Tibial artery (tissue), 4 donors: ENCODE results near the gene PRR5L.

ENCODE experiments used
- DNase-seq, 2 donors: peaks; one replicate each; pipeline ENCODE4 v3.0.0-alpha.2; 2019
- H3K27ac ChIP-seq, 2 donors: fragments of 200-600 bp; sonication (generic) in 1 of 2; 1 replicate in 1 of 2; 2 replicates in 1 of 2; pipeline ENCODE4 v1.5.1; 2018 to 2019; ENCODE audit warnings: mild to moderate bottlenecking in 1 of 2
- H3K27me3 ChIP-seq, 2 donors: fragments of 200-600 bp; sonication (generic) in 1 of 2; one replicate each; pipeline versions ENCODE4 v1.5.1 to v1.6.0; 2016 to 2019
- H3K36me3 ChIP-seq, 3 donors: fragments of 200-600 bp; sonication (generic) in 2 of 3; one replicate each; pipeline ENCODE4 v1.5.1; 2016 to 2019; ENCODE audit warnings: mild to moderate bottlenecking in 2 of 3
- H3K4me1 ChIP-seq, 4 donors: fragments of 200-600 bp; sonication (generic) in 2 of 4; 1 replicate in 3 of 4; 2 replicates in 1 of 4; pipeline ENCODE4 v1.5.1; 2016 to 2019
- H3K4me3 ChIP-seq, 2 donors: fragments of 200-600 bp; sonication (generic) in 1 of 2; 1 replicate in 1 of 2; 2 replicates in 1 of 2; pipeline ENCODE4 v1.5.1; 2018 to 2019; ENCODE audit warnings: mild to moderate bottlenecking in 2 of 2
- H3K9me3 ChIP-seq, 3 donors: fragments of 200-600 bp; sonication (generic) in 1 of 3; one replicate each; pipeline ENCODE4 v1.5.1; 2016 to 2019
- intact Hi-C: fragments of 100-400 bp; cut with DNase I; formaldehyde crosslinking; loops from one replicate; pipeline ENCODE4 v1.15.0; 2023; ENCODE audit warnings: low total_unique reads
- TF ChIP-seq, protein P1 (sequence below), 2 experiments: fragments of 200-600 bp in 1 of 2; fragments of 450-650 bp in 1 of 2; IDR thresholded peaks; one replicate each; pipeline ENCODE4 v1.5.1; 2017 to 2019; ENCODE audit warnings: antibody characterized with exemption in 2 of 2, mild to moderate bottlenecking in 1 of 2, moderate library complexity in 1 of 2

Gene PRR5L

DNA sequence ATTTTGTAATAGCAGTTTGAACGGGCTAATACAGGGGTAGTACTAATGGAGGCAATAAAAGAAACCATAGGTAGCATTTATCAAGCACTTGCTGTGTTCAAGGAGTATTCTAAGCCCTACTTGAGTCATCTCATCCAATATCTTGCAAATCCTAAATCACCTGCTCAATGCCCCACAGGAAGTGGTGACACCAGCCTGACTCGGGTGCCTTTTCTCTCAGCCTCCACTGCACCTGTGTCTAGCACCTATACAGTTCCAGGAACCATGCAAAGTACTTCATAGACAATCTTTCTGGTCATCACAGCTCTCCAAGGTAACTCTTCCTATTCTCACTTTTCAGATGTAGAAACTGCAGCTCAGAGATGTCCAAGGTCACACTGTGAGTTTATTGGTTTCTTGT lies 98.0 kb downstream of the PRR5L start:
- peaks cover 0 to 4% (median 0%) of the 10 kb centered on the region in 4 donors for H3K4me1 ChIP-seq
- no peak overlapping the region for H3K27ac ChIP-seq
- no peaks in the 10 kb centered on the region for H3K9me3 ChIP-seq
- no peaks in the 10 kb centered on the region for H3K36me3 ChIP-seq
- intact Hi-C loops: no loop called here
- TF ChIP-seq, protein P1, sequence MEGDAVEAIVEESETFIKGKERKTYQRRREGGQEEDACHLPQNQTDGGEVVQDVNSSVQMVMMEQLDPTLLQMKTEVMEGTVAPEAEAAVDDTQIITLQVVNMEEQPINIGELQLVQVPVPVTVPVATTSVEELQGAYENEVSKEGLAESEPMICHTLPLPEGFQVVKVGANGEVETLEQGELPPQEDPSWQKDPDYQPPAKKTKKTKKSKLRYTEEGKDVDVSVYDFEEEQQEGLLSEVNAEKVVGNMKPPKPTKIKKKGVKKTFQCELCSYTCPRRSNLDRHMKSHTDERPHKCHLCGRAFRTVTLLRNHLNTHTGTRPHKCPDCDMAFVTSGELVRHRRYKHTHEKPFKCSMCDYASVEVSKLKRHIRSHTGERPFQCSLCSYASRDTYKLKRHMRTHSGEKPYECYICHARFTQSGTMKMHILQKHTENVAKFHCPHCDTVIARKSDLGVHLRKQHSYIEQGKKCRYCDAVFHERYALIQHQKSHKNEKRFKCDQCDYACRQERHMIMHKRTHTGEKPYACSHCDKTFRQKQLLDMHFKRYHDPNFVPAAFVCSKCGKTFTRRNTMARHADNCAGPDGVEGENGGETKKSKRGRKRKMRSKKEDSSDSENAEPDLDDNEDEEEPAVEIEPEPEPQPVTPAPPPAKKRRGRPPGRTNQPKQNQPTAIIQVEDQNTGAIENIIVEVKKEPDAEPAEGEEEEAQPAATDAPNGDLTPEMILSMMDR (IDR thresholded peaks at IDR 0.05): no peak
- no peaks in the 10 kb centered on the region for H3K27me3 ChIP-seq
- H3K4me3 ChIP-seq: no peak overlapping the region
- no peak for DNase-seq

DNA sequence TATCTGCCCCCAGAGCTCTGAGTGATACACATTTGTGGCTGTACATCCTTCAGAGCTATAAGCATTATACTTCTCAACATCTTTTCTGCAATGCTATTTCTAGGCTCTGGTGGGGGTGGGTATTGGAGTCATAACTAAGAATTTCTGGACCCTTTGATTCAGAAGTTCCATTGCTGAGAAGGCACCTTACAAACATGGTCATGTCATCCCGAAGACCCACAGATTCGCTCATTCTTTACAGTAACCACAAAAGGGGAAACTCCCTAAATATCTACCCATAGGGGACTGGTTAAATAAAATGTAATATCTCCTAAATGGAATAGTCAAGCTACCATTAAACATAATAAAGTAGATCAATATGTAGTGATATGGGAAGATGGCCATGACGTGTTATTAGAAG lies 98.8 kb downstream of the PRR5L start:
- Histone ChIP-seq H3K36me3 (no peaks in the 10 kb centered on the region), H3K27ac (no peak overlapping the region), H3K4me3 (no peak overlapping the region), H3K4me1 (peaks cover 0 to 4% (median 0%) of the 10 kb centered on the region in 4 donors), H3K9me3 (no peaks in the 10 kb centered on the region), H3K27me3 (no peaks in the 10 kb centered on the region)
- TF ChIP-seq, protein P1 (IDR thresholded peaks at IDR 0.05): no peak
- intact Hi-C loops: no loop called here
- no peak for DNase-seq

DNA sequence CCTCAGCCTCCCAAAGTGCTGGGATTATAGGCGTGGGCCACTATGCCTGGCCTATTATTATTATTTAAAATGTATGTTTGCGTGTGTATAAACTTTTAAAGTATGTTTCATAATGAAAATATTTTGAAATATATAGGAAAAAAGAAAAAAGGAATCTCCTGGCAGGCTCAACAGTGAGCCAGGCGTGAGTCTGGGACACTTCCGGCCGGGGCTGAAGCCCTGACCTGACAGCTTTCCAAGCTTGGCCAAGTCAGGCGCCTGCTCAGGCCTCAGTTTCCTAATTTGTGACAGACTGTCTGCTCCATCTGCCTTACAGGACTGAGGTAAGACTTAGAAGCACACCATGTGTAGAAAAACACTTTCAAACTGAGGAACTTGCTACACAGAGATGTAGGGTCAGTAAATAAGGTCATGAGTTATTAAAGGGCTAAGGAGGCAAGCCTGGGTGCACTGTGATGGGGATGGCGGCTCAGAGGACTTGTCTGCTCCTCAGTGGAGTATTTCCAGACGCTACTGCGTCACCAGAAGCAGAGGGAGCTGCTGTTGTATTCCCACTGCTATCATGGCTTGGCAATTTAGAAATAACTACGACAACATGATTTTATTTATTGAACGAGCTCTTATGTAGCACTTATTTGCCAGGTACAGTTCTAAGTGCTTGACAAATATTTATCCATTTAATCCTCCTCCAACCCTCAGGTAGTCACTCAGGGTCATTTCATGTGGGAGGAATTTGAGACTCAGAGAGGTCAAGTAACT lies 100.1 kb downstream of the PRR5L start:
- intact Hi-C loops: no loop called here

DNA sequence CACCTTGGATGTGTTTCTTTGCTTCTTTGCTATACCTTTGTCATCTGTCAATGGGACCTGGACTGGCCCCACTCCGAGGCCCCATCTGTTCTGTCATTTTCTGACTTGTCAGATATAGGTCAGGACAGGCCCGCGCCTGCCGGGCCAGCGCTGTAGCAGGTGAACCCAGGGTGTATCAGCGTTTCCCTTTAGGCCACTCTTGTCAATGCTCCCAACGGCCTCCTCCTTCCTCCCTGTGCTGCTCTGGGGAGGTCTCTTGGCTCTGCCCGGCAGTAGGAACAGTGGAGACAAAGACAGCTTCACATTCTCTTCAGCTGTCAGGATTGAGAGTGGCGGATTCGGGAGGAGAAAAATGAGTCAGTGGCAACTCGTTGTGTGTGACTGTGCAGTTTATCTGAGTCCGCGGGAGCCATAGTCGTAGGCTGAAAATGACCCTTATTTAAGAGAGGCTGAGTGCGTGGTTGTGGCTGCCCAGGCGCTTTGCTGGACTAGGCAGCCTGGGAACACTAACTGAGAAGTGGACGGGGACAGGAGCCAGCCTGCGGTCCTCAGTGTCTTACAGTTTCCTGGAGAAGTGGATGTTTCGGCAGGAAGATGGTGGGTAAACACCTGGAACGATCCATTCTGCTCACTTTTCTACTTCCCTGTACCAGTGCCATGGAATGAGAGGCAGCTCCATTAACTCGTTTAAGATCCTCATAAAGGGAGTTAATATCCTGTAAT lies 102.3 kb downstream of the PRR5L start:
- H3K36me3 ChIP-seq: no peaks in the 10 kb centered on the region
- TF ChIP-seq, protein P1 (IDR thresholded peaks at IDR 0.05): no peak
- H3K9me3 ChIP-seq: no peaks in the 10 kb centered on the region
- H3K4me3 ChIP-seq: no peak overlapping the region
- no peak for DNase-seq
- intact Hi-C loops: no loop called here
- no peak overlapping the region for H3K27ac ChIP-seq
- H3K27me3 ChIP-seq: no peaks in the 10 kb centered on the region
- H3K4me1 ChIP-seq: no peaks in the 10 kb centered on the region

More for the DNA sequence above, 100.1 kb downstream of the PRR5L start:
- TF ChIP-seq, protein P1 (IDR thresholded peaks at IDR 0.05): no peak
- no peak for DNase-seq
- no peaks in the 10 kb centered on the region for H3K27me3 ChIP-seq
- no peaks in the 10 kb centered on the region for H3K9me3 ChIP-seq
- no peak overlapping the region for H3K27ac ChIP-seq
- H3K4me3 ChIP-seq: no peak overlapping the region
- no peaks in the 10 kb centered on the region for H3K36me3 ChIP-seq
- peaks cover 0 to 2% (median 0%) of the 10 kb centered on the region in 4 donors for H3K4me1 ChIP-seq

DNA sequence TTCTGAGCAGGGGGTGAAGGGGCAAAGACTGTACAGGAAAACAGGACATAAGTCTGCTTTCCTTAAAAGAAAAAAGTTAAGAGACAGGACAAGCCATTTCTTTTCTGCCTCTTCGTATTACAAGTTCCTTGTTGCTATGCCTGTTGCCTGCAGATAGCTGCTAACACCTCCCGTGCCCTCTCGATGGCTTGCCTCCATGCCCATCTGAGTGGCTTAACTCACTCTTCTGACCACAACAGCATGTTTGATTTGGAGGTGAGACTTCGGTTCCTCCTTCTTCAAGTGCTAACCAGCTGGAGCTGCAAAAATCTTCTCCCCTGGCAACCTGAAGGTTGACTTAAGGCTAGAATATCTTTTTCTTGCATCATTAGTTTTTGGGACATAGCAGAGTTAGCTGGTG lies 103.1 kb downstream of the PRR5L start:
- Histone ChIP-seq H3K36me3 (no peaks in the 10 kb centered on the region), H3K27me3 (no peaks in the 10 kb centered on the region), H3K27ac (no peak overlapping the region), H3K4me3 (no peak overlapping the region), H3K4me1 (no peaks in the 10 kb centered on the region), H3K9me3 (no peaks in the 10 kb centered on the region)
- TF ChIP-seq, protein P1 (IDR thresholded peaks at IDR 0.05): no peak
- intact Hi-C loops: no loop called here
- no peak for DNase-seq
